Smooth muscle cell (in vitro differentiated cells): ENCODE measurements around the gene ACTA2. TPM values are rescaled to one million over a fixed set of nuclear protein-coding genes. Genes with fewer than 3 reads are reported as not detected.

Experiments
- DNase-seq: peaks from one replicate; lab custom pipeline; 2025; ENCODE audit not compliant: unreplicated experiment; lab: John Stamatoyannopoulos, UW
- H2AFZ ChIP-seq: fragments of 200-600 bp; sonication (generic); 2 replicates; pipeline ENCODE4 v1.6.0; 2016; ENCODE audit warnings: antibody characterized with exemption, low read depth, mild to moderate bottlenecking
- H3F3A ChIP-seq: fragments of 200-600 bp; sonication (generic); 2 replicates; pipeline ENCODE4 v1.6.0; 2017; ENCODE audit warnings: antibody characterized with exemption, low read depth
- H3K27ac ChIP-seq: fragments of 200-600 bp; sonication (generic); 2 replicates; pipeline ENCODE4 v1.5.1; 2016; ENCODE audit warnings: low read depth, mild to moderate bottlenecking
- H3K27me3 ChIP-seq: fragments of 200-600 bp; sonication (generic); 2 replicates; pipeline ENCODE4 v1.6.1; 2016; ENCODE audit warnings: low read depth, mild to moderate bottlenecking
- H3K36me3 ChIP-seq: fragments of 200-600 bp; sonication (generic); 2 replicates; pipeline ENCODE4 v1.5.1; 2016; ENCODE audit warnings: low read depth
- H3K4me1 ChIP-seq: fragments of 200-600 bp; sonication (generic); 2 replicates; pipeline ENCODE4 v1.5.1; 2016; ENCODE audit warnings: low read depth
- H3K4me2 ChIP-seq: fragments of 200-600 bp; sonication (generic); 2 replicates; pipeline ENCODE4 v1.6.0; 2016; ENCODE audit warnings: mild to moderate bottlenecking
- H3K4me3 ChIP-seq: fragments of 200-600 bp; sonication (generic); 2 replicates; pipeline ENCODE4 v1.5.1; 2016; ENCODE audit warnings: mild to moderate bottlenecking
- H3K79me2 ChIP-seq: fragments of 200-600 bp; sonication (generic); 2 replicates; pipeline ENCODE4 v1.6.0; 2016; ENCODE audit warnings: low read depth, mild to moderate bottlenecking
- H3K9ac ChIP-seq: fragments of 200-600 bp; sonication (generic); 2 replicates; pipeline ENCODE4 v1.6.0; 2016; ENCODE audit warnings: low read depth
- H3K9me3 ChIP-seq: fragments of 200-600 bp; sonication (generic); replicated peaks from 2 replicates; pipeline ENCODE4 v1.5.1; 2016; ENCODE audit warnings: low read depth
- H4K20me1 ChIP-seq: fragments of 200-600 bp; sonication (generic); 2 replicates; pipeline ENCODE4 v1.6.0; 2016; ENCODE audit warnings: low read depth
- WGBS: methylation state at CpG from one replicate; pipeline ENCODE4 v1.1.7; 2016; ENCODE audit warnings: low lambda C conversion rate; 5-methylcytosine and 5-hydroxymethylcytosine counted together
- polyA plus RNA-seq: library from polyadenylated mRNA; unstranded; fragments of >200 nt; fragmentation: Nextera tagmentation; extraction: Ambion mirVana; gene quantifications from 2 replicates; pipeline ENCODE4 v1.2.1, GENCODE V29; 2016
- total RNA-seq: library from RNA; depleted of rRNA; stranded (reverse); fragments of >200 nt; gene quantifications from 2 replicates; pipeline ENCODE4 v1.2.3, GENCODE V29; 2014
- TF ChIP-seq, protein P1 (sequence below): fragments of 200-600 bp; sonication (generic); IDR thresholded peaks from 2 replicates; pipeline ENCODE4 v1.5.1; 2017; ENCODE audit warnings: borderline replicate concordance, mild to moderate bottlenecking, antibody characterized with exemption; ENCODE audit not compliant: insufficient read depth, poor library complexity, severe bottlenecking

ACTA2 gene
- total and polyA plus RNA-seq, 2 experiments from 2014 or later: 2,305 to 4,814 TPM

DNA sequence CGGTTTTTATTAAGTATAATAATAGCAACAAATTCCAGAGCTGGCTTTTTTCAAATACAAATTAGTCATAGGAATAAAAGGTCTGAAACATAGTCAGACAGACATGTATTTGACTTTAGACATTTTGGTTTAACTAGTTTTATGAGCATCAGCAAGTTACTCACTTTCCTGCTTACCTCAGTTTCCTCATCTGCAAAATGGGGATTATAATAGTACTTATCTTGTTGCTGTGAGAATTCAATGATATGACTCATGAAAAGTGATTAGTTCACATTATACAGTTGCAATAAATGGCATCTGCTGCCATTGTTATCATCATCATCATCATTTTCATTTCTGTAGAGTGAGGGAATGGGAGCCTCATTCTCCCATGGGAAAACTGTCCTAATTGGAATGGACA is 33.5 kb downstream of the ACTA2 start:
- Histone ChIP-seq H3K79me2 (no peaks in the 10 kb centered on the region), H3K4me2 (no peak overlapping the region), H3F3A (no peaks in the 10 kb centered on the region), H2AFZ (no peak overlapping the region), H3K9ac (no peak overlapping the region), H3K9me3 (no peaks in the 10 kb centered on the region), H3K4me3 (no peak overlapping the region), H3K27ac (no peak overlapping the region), H4K20me1 (no peaks in the 10 kb centered on the region), H3K27me3 (peaks cover 7% of the 10 kb centered on the region), H3K36me3 (no peaks in the 10 kb centered on the region), H3K4me1 (no peaks in the 10 kb centered on the region)
- WGBS: 85% methylated on average over 1 of the region's 1 CpG
- DNase-seq: no peak
- TF ChIP-seq, protein P1, sequence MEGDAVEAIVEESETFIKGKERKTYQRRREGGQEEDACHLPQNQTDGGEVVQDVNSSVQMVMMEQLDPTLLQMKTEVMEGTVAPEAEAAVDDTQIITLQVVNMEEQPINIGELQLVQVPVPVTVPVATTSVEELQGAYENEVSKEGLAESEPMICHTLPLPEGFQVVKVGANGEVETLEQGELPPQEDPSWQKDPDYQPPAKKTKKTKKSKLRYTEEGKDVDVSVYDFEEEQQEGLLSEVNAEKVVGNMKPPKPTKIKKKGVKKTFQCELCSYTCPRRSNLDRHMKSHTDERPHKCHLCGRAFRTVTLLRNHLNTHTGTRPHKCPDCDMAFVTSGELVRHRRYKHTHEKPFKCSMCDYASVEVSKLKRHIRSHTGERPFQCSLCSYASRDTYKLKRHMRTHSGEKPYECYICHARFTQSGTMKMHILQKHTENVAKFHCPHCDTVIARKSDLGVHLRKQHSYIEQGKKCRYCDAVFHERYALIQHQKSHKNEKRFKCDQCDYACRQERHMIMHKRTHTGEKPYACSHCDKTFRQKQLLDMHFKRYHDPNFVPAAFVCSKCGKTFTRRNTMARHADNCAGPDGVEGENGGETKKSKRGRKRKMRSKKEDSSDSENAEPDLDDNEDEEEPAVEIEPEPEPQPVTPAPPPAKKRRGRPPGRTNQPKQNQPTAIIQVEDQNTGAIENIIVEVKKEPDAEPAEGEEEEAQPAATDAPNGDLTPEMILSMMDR: no peak

GRCh38 chr10:88918191-88918905 is 34.2 kb downstream of the ACTA2 start:
- no peak overlapping the region for H3K27ac ChIP-seq
- H3K36me3 ChIP-seq: no peaks in the 10 kb centered on the region
- H3K4me3 ChIP-seq: no peak overlapping the region
- no peaks in the 10 kb centered on the region for H4K20me1 ChIP-seq
- no peak overlapping the region for H3K9ac ChIP-seq
- H3K4me1 ChIP-seq: no peaks in the 10 kb centered on the region
- H3F3A ChIP-seq: no peaks in the 10 kb centered on the region
- H3K79me2 ChIP-seq: no peaks in the 10 kb centered on the region
- TF ChIP-seq, protein P1: no peak
- H3K27me3 ChIP-seq: peaks cover 7% of the 10 kb centered on the region
- 95% methylated on average over 3 of the region's 3 CpGs for whole genome bisulfite sequencing
- no peak overlapping the region for H3K4me2 ChIP-seq
- no peaks in the 10 kb centered on the region for H3K9me3 ChIP-seq
- no peak overlapping the region for H2AFZ ChIP-seq
- DNase-seq: no peak

DNA sequence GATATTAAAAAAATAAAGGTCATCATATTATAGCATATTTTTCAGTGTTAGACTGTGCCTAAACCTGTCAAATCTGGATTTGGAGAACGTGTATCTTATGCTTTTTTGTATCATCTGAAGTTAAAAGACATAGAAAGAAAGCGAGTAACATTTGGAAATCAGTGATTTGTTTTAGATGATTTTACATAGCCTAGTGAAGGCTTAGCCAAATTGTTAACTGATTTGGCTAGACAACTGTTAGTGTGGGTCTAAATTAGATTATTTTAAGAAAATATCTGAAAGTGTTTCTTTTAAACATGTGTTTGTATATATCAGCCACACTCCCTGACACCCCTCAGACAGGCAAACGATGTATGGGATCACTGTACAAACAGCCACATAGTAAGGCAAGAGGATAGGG is 35.6 kb downstream of the ACTA2 start:
- WGBS: 85% methylated on average over 3 of the region's 3 CpGs
- Histone ChIP-seq H3F3A (no peaks in the 10 kb centered on the region), H3K9me3 (no peaks in the 10 kb centered on the region), H3K27me3 (peaks cover 7% of the 10 kb centered on the region), H2AFZ (no peak overlapping the region), H4K20me1 (no peaks in the 10 kb centered on the region), H3K27ac (no peak overlapping the region), H3K36me3 (no peaks in the 10 kb centered on the region), H3K4me1 (no peaks in the 10 kb centered on the region), H3K4me2 (no peak overlapping the region), H3K4me3 (no peak overlapping the region), H3K79me2 (no peaks in the 10 kb centered on the region), H3K9ac (no peak overlapping the region)
- TF ChIP-seq, protein P1: no peak
- no peak for DNase-seq

DNA sequence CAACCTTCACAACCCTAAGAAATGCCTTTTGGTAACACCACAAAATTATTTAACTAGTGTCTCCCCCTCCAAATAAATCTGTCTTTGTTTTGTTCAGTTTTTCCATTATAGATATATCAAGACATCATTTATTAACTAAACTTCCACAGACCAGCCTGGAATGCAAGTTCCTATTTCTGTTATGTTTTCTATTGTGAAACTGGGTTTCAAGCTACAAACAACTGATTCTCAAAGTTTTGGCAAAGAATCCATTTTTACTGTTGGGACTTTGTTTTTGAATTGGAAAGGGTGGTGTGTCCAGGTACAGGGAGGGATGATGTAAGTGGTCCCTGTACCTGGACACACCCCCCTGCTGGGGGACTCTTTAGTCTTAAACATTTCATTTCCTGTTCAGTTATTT is 36.3 kb downstream of the ACTA2 start:
- Histone ChIP-seq H3K9ac (no peak overlapping the region), H3K27me3 (peaks cover 7% of the 10 kb centered on the region), H2AFZ (no peak overlapping the region)

More for the DNA sequence above, 36.3 kb downstream of the ACTA2 start:
- Histone ChIP-seq H4K20me1 (no peaks in the 10 kb centered on the region), H3K36me3 (no peaks in the 10 kb centered on the region), H3K4me3 (no peak overlapping the region), H3K79me2 (no peaks in the 10 kb centered on the region), H3F3A (no peaks in the 10 kb centered on the region), H3K4me2 (no peak overlapping the region), H3K9me3 (no peaks in the 10 kb centered on the region), H3K4me1 (no peaks in the 10 kb centered on the region), H3K27ac (no peak overlapping the region)
- DNase-seq: no peak
- TF ChIP-seq, protein P1: no peak
